ENCODE data around the gene FGF1.

DNA sequence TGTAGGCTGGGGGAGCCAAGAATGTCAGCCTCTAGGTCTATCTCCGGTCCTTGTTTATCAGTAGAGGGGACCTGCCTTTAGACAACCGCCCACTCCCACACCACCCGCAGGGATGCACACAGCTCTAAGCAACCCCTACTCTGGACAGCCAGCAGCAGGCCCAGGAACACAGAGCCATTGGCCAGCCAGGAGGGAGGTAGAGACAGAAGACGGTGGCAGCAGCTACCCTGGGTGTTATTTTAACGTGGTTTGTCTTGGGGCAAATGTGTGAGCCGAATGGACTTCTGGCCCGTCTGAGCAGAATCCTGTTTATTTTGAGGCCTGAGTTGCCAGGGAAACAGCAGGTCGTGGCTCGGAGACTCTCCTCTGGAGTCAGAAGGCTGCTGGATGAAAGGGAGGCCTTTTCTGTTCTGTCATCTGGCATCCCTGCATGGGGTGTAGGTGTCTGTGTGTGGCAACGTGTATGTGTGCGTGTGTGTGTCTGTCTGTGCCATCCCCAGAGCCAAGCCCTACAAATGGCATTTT, 382 bp upstream of the FGF1 start:
- no peak for TF ChIP-seq PAX5 (IDR thresholded peaks at IDR 0.05; ENCODE audit: insufficient read depth, low read length, severe bottlenecking)
- no peak for TF ChIP-seq POLR2A (IDR thresholded peaks at IDR 0.05; ENCODE audit: low read depth, low read length)

Measured in GM12891 (cell line).